ENCODE results near the gene SEMG2. TPM values are rescaled to one million over a fixed set of nuclear protein-coding genes. Genes with fewer than 3 reads are reported as not detected.

The SEMG2 gene
- total RNA-seq, 2 donors from 2014 or later = not detected

DNA sequence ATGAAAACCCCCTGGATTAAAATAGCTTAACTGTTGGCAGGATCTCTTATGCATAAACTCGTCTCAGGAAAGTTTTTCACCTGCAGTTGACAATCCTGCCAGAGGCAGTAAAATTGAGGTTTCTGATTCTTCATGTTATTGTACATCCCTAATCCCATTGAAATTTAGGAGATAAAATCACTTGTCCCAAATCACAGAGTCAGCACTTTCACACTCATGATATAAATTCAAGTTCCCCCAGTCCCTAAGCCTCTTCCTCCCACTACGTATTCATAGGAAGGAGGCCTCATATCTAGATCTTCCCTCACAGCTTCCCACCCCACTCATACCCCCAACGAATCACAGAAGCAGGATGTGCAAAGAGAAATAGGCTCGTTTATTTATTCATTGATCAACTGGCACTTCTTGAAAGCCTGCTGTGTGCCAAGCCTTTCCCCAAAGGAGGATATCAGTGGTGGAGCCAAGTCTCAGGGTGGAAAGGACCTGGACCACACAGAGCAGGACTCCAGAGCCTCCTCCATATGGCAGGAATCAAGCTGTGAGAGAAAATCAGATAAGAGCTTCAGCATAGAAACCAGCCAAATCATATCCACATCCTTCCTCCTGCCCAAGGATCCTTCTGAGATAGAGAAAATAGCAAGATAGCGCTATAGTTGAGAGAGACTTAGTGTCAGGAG, 30.8 kb downstream of the SEMG2 start:
- no peaks in the 10 kb centered on the region for H3K36me3 Mint-ChIP-seq
- no peak overlapping the region for H3K27ac Mint-ChIP-seq
- peaks cover 16% of the 10 kb centered on the region in 2 donors for H3K4me1 Mint-ChIP-seq (ENCODE audit: low read depth in 2 of 2)
- ATAC-seq (no peak), DNase-seq (ENCODE audit: low spot score) (no peak)
- no peak overlapping the region for H3K4me3 Mint-ChIP-seq
- H3K27me3 Mint-ChIP-seq = peaks cover 43 to 58% of the 10 kb centered on the region in 2 donors
- no peaks in the 10 kb centered on the region for H3K9me3 Mint-ChIP-seq

DNA sequence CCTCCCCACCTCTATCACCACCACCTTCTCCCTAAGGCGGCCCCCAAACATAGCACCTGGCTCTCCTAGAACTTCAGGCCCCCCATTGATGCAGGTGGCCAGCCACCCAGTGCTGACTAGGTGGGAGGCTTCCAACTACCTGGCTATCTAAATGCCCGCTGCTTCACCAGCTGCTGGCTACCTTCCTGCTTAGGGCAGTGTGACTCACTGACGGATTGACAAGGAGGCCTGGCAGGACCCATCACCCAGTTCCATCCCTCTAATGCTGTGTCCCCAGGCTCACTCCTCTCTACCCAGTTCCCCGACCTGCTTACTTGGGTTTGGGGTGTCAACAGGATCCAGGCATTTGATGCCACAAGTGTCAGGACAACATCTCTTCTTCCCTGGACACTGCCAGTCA, 32.1 kb downstream of the SEMG2 start:
- H3K36me3 Mint-ChIP-seq = no peaks in the 10 kb centered on the region
- H3K9me3 Mint-ChIP-seq = no peaks in the 10 kb centered on the region
- no peak overlapping the region for H3K4me3 Mint-ChIP-seq
- DNase-seq (ENCODE audit: low spot score) (no peak), ATAC-seq (no peak)
- no peak overlapping the region for H3K27ac Mint-ChIP-seq
- H3K27me3 Mint-ChIP-seq = peaks cover 38 to 54% of the 10 kb centered on the region in 2 donors
- peaks cover 16% of the 10 kb centered on the region in 2 donors for H3K4me1 Mint-ChIP-seq (ENCODE audit: low read depth in 2 of 2)

DNA sequence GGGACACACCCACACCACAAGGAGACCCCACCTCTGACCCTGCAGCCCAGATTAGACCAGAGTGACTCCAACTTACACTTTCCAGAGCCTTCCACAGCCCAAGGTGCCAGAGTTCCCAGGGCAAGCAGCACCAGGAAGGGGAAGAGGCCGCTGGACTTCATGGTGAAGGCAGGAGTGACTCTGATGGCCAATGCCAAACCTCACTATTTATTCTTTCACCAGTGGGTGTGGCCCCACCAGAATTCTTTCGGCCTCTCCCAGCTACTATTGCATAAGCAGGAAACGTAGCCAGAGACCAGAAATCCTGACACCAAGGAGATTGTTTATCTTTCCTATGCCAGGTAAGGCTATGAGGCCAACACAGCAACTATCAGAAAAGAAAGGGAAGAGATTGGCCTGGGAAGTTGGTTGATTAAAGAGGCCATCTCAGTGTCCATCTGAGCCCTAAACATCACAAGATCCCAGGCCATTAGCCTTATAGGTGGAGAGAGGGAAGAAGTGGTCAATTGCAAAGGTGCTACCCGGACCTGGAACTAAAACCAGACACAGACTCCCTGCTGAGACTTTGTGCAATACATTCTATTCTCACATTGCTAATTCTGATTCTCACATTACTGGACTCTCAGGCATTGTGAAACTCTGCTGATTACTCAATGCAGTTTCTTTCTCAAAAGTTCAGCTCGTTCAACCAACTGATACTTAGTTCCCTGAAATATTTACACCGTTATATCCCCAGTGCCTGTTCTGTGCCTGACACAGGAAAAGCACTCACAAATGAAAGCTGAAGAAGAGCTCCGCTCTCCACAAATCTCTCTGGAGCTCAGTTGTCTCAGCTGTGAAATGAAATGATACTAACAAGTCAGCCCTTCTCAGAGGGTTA, 33.5 kb downstream of the SEMG2 start, which contains the start of gene SLPI:
TSS of gene SLPI (minus strand) at position 182 of the 880 bp plus-strand sequence. CDS start at position 161, 21 bp downstream.
- Mint-ChIP-seq H3K4me3 (peak within 1 kb of the TSS; percentile 6), H3K27ac (peak within 1 kb of the TSS; percentile 34 to 37), H3K4me1 (ENCODE audit: low read depth in 2 of 2) (peaks cover 16% of the 10 kb centered on the region in 2 donors), H3K9me3 (no peaks in the 10 kb centered on the region), H3K27me3 (peaks cover 33 to 46% of the 10 kb centered on the region in 2 donors), H3K36me3 (no peaks in the 10 kb centered on the region)
- DNase-seq (ENCODE audit: low spot score) (no peak), ATAC-seq (peak; percentile 81 to 82)

DNA sequence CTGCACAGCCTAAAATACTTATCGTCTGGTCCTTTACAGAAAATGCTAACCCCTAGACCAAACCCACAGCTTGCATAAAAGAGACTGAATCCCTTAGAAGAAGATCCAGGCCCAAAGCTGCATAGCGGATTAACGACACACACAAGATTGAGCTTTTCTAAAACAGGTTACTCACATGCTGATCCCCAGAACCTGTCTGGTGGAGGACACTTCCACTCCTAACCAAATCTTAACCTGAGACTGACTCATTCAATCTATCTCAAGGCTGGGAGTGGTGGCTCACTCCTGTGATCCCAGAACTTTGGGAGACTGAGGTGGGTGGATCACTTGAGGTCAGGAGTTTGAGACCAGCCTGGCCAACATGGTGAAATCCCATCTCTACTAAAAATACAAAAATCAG, 36.0 kb downstream of the SEMG2 start:
- Mint-ChIP-seq H3K27ac (no peak overlapping the region), H3K9me3 (no peaks in the 10 kb centered on the region), H3K27me3 (peaks cover 32 to 41% of the 10 kb centered on the region in 2 donors), H3K4me3 (no peak overlapping the region), H3K36me3 (no peaks in the 10 kb centered on the region), H3K4me1 (ENCODE audit: low read depth in 2 of 2) (peaks cover 13 to 16% of the 10 kb centered on the region in 2 donors)
- DNase-seq (ENCODE audit: low spot score) = no peak
- no peak for ATAC-seq

DNA sequence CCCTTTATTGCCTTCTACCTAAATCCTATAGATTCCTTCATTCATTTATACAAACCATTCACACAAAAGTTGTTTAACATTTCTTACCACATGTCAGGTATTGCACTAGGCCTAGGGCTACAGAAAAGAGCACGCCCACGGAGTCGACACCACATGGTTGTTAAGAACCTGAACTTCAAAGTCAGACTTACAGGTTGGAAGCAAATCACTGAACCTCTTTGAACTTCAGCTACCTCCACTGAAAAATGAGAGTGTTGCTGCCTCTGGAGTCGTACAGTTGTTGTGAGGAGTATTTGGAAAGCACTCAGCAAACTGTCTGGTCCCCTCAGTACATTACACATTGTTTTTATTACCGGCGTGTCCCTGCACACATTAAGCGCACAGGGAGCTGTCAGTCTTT, 36.5 kb downstream of the SEMG2 start:
- Mint-ChIP-seq H3K4me1 (ENCODE audit: low read depth in 2 of 2) (peaks cover 12 to 16% of the 10 kb centered on the region in 2 donors), H3K9me3 (no peaks in the 10 kb centered on the region)
- no peak for ATAC-seq

DNA sequence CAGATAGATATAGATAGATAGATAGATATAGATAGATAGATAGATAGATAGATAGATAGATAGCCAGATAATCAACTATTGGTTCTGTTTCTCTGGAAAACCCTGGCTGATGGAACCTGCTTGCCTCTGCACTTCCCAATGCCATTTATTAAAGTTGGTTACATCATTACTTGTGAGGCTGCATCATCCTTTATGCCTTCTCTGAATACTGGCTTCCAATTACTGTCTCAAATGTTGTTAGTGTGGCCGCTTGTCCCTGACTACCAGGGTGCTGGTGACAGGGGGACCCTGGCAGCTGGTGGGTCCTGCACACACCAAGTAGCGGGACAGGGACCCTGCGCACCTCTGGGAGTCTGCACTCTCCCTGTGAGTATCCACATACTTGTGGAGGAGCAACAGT, 37.1 kb downstream of the SEMG2 start:
- Mint-ChIP-seq H3K27me3 (peaks cover 32 to 47% of the 10 kb centered on the region in 2 donors), H3K27ac (no peak overlapping the region), H3K9me3 (no peaks in the 10 kb centered on the region), H3K4me3 (no peak overlapping the region), H3K4me1 (ENCODE audit: low read depth in 2 of 2) (peaks cover 12 to 16% of the 10 kb centered on the region in 2 donors), H3K36me3 (no peaks in the 10 kb centered on the region)
- DNase-seq (ENCODE audit: low spot score) (no peak), ATAC-seq (no peak)

More for the DNA sequence above, 36.5 kb downstream of the SEMG2 start:
- H3K27ac Mint-ChIP-seq = no peak overlapping the region
- H3K36me3 Mint-ChIP-seq = no peaks in the 10 kb centered on the region
- no peak for DNase-seq (ENCODE audit: low spot score)
- no peak overlapping the region for H3K4me3 Mint-ChIP-seq
- peaks cover 29 to 42% of the 10 kb centered on the region in 2 donors for H3K27me3 Mint-ChIP-seq

DNA sequence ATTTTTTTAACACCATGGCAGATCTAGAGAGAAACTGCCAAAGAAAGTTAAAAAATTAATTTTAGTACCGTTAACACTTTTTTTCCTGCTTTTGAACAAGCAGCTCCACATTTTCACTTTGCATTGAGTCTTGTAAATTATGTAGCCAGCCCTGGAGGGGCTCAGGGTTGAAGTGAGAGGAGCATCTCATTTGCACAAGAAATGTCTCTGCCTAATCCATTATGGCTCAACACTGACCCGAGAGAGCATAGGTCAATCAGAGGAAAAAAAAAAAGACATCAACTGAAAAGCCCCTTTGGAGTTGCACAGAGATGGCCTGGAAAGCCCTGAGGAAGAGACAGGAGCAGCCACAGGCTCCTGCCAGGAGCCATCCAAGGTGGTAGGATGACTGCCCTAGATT, 37.5 kb downstream of the SEMG2 start:
- Mint-ChIP-seq H3K27me3 (peaks cover 28 to 44% of the 10 kb centered on the region in 2 donors), H3K4me3 (no peak overlapping the region), H3K27ac (no peak overlapping the region)

DNA sequence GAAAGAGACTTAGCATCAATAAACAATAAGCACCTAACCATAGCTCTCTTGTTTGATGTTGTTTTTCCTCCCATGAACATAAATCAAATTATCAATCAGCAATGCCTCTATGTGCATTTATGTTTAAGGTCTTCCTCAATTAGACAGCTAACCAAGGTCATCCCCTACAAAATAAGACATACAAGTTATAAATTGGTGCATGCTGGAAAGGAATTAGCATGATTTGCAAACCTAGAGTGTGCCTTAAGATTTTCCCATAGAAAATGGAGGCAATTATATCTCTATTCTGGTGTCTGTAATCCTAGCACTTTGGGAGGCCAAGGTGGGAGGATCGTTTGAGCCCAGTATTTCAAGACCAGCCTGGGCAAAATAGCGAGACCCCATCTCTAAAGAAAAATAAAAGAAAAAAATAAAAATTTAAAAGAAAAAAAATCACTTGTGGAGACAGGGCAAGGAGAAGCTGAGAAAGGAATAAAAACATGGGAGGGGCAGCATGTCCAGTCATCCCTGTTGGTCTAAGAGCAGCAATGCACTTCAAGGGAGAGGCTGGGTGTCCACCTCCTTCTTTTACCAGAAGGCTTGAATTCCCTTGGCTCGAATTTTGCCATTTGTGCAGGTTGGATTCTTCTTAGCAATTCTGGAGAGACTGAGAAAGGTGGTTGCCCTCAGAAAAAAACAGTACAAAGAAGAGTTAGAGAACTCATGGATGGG, 42.5 kb downstream of the SEMG2 start:
- no peaks in the 10 kb centered on the region for H3K9me3 Mint-ChIP-seq
- no peak overlapping the region for H3K27ac Mint-ChIP-seq
- ATAC-seq (no peak), DNase-seq (ENCODE audit: low spot score) (no peak)
- H3K4me3 Mint-ChIP-seq = no peak overlapping the region
- peaks cover 37 to 58% of the 10 kb centered on the region in 2 donors for H3K27me3 Mint-ChIP-seq
- H3K36me3 Mint-ChIP-seq = no peaks in the 10 kb centered on the region
- no peaks in the 10 kb centered on the region for H3K4me1 Mint-ChIP-seq (ENCODE audit: low read depth in 2 of 2)

More for the DNA sequence above, 37.5 kb downstream of the SEMG2 start:
- Mint-ChIP-seq H3K4me1 (ENCODE audit: low read depth in 2 of 2) (peaks cover 12 to 15% of the 10 kb centered on the region in 2 donors), H3K9me3 (no peaks in the 10 kb centered on the region), H3K36me3 (no peaks in the 10 kb centered on the region)
- DNase-seq (ENCODE audit: low spot score) = no peak
- no peak for ATAC-seq

DNA sequence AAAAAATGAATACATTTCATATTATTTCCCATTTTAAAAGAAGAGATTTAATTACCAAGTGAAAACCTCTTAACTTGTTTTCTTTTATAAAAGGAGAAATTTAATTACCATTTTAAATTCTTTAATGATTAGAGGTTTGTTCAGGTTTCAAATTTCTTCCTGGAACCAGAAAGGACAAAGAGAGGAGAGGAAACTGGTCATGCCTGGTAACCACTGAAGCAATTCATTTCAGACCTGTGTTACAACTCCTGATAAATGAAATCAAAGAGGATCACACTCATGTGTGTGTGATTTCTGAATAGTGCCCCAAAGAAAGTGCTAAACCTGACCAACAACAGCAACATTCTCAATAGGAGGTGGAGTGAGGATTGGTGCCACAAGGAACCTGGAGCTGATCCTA, 45.8 kb downstream of the SEMG2 start:
- no peaks in the 10 kb centered on the region for H3K4me1 Mint-ChIP-seq (ENCODE audit: low read depth in 2 of 2)
- no peak overlapping the region for H3K4me3 Mint-ChIP-seq
- H3K9me3 Mint-ChIP-seq = no peaks in the 10 kb centered on the region
- H3K27ac Mint-ChIP-seq = no peak overlapping the region
- no peak for ATAC-seq
- H3K36me3 Mint-ChIP-seq = no peaks in the 10 kb centered on the region
- DNase-seq (ENCODE audit: low spot score) = no peak
- H3K27me3 Mint-ChIP-seq = peaks cover 37 to 53% of the 10 kb centered on the region in 2 donors

DNA sequence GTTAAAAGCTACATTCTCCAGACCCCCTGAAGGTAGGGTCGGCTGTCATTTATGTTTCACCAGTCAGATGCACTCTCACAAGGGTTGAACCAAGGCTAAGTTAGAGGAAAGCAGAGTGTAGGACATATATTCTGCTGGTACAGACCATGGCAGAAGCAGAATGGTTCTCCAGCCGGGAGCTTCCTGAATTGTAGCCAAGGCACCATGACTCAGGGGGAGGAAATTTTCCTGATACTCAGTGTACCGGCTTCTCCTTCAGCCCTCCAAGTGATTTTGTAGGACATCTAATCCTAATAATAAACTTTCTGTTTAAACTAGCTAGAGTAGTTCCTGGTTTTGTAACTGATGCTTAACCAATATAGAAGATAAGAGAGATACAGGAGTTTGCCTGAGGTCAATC, 47.4 kb downstream of the SEMG2 start:
- H3K4me3 Mint-ChIP-seq = no peak overlapping the region
- H3K36me3 Mint-ChIP-seq = no peaks in the 10 kb centered on the region
- H3K27me3 Mint-ChIP-seq = peaks cover 41 to 54% of the 10 kb centered on the region in 2 donors
- no peak overlapping the region for H3K27ac Mint-ChIP-seq
- DNase-seq (ENCODE audit: low spot score) (no peak), ATAC-seq (no peak)
- H3K9me3 Mint-ChIP-seq = no peaks in the 10 kb centered on the region
- no peaks in the 10 kb centered on the region for H3K4me1 Mint-ChIP-seq (ENCODE audit: low read depth in 2 of 2)

DNA sequence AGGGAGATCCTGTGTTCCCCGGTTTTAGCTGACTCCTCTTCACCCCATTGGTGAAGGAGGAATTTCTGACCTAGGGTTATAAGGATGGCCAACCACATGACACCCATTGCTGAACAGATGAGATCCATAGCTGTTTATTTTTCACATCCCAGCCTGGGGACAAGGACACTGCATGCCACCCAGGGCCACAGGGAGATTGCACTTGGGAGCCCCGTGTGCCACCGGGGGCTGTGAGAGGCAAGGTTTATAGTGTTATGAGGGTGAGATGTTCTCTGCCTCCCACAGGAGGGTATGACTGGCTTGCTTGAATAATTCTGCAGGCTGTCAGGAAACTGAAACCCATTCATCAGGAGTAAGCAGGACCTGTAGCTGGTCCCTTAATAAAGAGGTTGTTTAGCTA, 47.9 kb downstream of the SEMG2 start:
- Mint-ChIP-seq H3K4me1 (ENCODE audit: low read depth in 2 of 2) (no peaks in the 10 kb centered on the region), H3K27ac (no peak overlapping the region), H3K4me3 (no peak overlapping the region), H3K9me3 (no peaks in the 10 kb centered on the region), H3K36me3 (no peaks in the 10 kb centered on the region), H3K27me3 (peaks cover 44 to 54% of the 10 kb centered on the region in 2 donors)
- DNase-seq (ENCODE audit: low spot score) (no peak), ATAC-seq (no peak)

DNA sequence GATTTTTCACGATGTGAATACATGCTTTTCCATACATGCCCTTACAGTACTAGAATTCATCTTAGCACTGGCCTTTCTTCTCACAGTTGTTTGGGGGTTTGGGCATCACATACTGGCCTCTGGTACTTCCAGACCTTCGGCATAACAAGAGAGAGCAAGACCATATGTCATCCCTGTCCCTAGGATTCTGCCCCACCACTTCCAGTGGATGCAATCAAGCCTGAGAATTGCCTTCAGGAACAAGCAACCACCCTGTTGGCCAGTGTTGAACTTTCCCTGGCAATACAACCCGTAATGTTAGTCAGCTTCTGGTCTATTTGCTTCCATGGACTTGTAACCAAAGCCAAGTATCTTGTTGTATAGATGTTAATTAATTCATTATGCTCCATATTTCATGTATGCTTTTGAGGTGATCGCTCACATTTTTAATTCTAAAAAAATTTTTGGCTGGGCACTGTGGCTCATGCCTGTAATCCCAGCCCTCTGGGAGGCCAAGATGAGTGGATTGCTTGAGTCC, 48.6 kb downstream of the SEMG2 start:
- H3K4me3 Mint-ChIP-seq = no peak overlapping the region
- no peak overlapping the region for H3K27ac Mint-ChIP-seq
- H3K36me3 Mint-ChIP-seq = no peaks in the 10 kb centered on the region
- no peaks in the 10 kb centered on the region for H3K4me1 Mint-ChIP-seq (ENCODE audit: low read depth in 2 of 2)
- peaks cover 40 to 54% of the 10 kb centered on the region in 2 donors for H3K27me3 Mint-ChIP-seq
- ATAC-seq (no peak), DNase-seq (ENCODE audit: low spot score) (no peak)
- H3K9me3 Mint-ChIP-seq = no peaks in the 10 kb centered on the region

Data from natural killer cell treated with Interleukin-12 subunit alpha and Interleukin-12 subunit beta and Interleukin-15 and Interleukin-18, amount 100 ng/mL, for 72 hours (primary cell).